Cardiac septum (tissue), 1 donor: ENCODE measurements around the gene DGCR8. TPM values are rescaled to one million over a fixed set of nuclear protein-coding genes. Genes with fewer than 3 reads are reported as not detected.

Experiments
- DNase-seq: peaks from one replicate; pipeline ENCODE4 v3.0.0-alpha.2; 2020; ENCODE audit warnings: low spot score
- intact Hi-C: fragments of 100-400 bp; cut with DNase I; formaldehyde crosslinking; loops from one replicate; pipeline ENCODE4 v1.14.0; 2022
- total RNA-seq: library from RNA; stranded (reverse); fragmentation: NEBNext Ultra II Directional; extraction: Animal tissue kit (Norgen Biotek cat#: 25700); gene quantifications from one replicate; pipeline ENCODE4 v1.2.1, GENCODE V29; 2021
- donor health status: DM: no; HTN: no; CAD: no.

DGCR8 gene
- total RNA-seq, 1 donor from 2014 or later: 19.1 TPM

GRCh38 chr22:20142711-20143621 is 62.9 kb downstream of the DGCR8 start:
- intact Hi-C loops: no loop called here
- DNase-seq: no peak

DNA sequence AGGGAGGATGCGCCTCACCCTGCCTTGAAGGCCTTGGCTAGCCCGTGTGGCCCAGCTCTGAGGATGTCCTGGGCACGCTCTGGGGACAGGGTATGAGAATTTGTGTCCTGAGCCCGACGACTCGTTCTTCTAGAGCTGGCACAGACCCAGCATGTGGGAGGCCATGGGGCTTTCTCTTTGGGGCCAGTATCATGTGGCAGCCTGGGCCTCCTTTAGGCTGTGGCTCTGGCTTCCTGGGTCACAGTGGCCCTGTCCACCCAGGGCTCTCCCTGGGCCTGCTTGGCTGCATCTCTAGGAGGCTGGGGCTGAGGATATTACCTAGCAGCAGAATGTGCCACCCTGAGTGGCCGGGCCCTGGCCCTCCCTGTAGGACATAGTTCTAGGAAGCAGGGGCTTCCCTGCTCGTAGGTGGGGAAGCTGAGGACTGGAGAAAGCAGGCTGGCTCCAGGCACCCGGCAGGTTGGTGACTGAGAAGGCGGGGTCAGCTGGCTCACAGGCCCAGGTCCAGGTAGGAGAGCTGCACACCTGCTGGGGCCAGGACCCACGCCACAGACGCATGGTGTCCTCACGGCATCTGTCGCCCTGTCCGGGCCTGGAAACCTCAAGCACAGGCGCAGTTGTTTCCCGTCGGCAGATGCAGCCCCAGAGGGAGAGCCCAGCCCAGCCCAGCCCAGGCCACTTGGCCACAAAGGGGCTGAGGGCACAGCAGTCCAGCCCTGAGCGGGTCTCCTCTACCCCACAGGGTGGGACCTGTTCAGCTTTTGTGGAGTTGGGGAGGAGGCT is 64.0 kb downstream of the DGCR8 start:
- intact Hi-C loops: no loop called here
- DNase-seq: no peak

DNA sequence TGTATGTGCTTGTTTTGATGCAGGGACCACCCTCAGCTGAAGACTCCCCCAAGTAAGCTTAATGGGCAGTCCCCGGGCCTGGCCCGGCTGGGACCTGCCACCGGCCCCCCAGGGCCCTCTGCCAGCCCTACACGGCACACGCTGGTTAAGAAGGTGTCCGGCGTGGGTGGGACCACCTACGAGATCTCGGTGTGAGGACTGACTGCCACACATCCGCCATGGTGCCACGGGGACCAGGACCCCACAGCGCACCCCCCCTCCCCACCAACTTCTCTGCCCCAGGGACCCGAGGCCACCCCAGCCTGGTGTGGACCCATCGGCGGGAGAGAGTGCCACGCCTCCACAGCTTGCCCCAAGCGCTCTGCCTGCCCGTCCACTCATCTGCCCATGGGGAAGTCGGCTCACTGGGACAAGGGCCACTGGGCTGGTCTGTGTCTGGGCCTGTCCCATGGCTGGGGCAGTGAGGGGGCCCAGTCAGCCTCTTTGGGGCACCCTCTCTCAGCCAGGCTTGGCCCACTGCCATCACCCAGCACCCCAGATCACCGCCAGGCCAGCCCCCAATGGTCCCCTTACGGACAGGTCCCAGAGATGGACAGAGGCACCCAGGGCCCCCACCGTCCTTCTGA is 65.3 kb downstream of the DGCR8 start:
- intact Hi-C loops: no loop called here
- no peak for DNase-seq

DNA sequence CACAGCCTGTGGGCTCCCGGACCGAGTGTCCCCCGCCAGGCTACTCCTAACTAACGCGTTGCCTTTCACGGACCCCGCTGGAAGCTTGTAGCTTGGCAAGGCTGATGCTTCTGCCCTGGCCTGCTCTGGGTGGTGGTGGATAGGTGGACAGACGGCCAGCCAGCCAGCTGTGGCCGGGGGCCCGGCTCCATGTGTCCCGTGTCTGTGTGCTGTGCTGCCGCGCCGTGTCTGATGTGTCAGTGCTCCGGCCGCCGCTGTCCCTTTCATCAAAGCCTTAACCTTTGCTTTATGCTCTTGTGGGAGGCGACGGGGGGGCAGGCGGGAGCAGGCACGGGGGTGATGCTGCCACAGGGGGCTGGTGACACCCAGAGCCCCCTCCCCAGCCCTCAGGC is 65.8 kb downstream of the DGCR8 start:
- no peak for DNase-seq
- intact Hi-C loops: no loop called here

GRCh38 chr22:20146777-20147176 is 66.7 kb downstream of the DGCR8 start:
- no peak for DNase-seq
- intact Hi-C loops: no loop called here

DNA sequence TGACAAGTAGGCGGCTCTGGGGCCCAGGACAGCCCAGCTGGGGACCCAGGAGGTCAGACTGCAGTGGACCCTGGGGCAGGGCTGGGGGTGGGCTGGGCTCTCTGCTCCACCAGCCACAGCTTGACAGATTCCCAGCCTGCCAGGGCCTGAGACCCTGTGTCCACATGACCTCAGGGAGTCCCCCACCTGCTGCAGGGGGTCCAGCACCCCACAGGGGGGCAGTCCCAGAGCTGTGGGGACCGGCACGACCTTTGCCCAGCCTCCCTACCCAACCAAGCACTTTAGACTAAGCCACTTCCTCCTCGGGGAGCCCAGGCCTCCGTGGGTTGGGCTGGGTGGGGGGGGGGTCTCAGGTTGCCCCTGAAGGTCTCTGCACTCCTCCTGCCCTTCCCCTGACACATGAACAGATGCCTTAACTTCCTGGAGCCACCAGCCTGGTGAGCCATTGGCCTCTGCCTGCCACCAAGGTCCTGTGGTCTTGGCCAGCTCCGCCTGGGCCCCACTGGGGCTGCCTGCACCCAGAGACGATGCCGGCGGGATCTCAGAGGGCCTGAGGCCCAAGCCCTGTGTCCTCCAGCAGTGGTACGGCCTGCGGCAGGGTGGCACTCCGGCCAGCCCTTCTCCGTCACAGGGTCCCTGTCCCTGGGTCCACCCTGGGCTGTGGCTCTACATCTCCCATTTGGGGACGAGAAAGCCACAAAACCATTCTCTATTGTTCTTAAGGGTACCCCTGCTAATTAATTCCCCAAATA is 67.4 kb downstream of the DGCR8 start:
- intact Hi-C loops: no loop called here
- no peak for DNase-seq

- no peak for DNase-seq
- intact Hi-C loops: no loop called here
Observed at GRCh38 chr22:20148414-20148813, 68.4 kb downstream of the DGCR8 start.

DNA sequence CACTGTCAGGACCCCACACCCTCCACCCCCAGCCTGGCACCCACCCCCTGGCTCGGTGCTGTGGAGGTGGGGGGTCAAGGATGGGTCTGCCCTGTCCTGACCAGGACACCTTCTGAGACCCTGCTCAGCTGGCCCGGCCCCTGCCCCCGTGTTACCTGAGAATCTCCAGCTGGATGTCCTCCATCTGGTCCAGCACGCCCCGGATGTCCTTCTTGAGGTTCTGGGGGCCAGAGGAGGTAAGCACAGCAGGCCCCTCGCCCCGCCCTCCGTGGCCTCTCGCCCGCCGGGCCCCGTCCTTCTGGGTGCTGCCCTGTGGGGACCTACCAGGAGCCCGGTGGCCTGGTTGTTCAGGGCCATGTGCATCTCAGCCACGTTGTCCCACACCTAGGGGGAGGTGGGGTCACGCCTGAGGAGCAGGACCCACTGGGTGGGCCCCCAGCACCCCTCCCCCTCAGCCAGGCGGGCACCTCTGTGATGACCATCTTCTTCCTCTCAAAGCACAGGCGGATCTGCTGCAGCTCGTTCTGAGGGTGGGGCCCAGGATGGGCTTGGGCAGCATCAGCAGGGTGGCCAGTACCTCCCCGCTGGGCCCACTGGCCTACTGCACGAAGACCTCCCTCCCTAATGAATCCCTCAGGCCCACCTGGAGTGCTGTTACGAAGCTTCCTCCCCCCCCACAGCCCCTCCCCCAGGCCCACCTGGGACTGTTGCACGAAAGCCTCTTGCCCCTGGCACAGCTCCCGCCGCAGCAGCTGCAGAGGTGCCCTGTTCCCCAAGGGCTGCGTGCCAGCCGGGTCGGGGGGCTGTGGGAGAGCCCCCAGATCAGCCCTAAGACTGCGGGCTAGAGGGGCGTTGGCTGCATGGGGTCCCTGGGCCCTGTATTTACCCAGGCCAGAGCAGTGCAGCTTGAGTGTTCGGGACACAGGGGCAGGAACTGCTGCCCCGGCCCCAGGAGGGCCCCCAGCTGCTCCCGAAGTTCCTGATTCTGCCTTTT is 69.5 kb downstream of the DGCR8 start:
- no peak for DNase-seq
- intact Hi-C loops: no loop called here

DNA sequence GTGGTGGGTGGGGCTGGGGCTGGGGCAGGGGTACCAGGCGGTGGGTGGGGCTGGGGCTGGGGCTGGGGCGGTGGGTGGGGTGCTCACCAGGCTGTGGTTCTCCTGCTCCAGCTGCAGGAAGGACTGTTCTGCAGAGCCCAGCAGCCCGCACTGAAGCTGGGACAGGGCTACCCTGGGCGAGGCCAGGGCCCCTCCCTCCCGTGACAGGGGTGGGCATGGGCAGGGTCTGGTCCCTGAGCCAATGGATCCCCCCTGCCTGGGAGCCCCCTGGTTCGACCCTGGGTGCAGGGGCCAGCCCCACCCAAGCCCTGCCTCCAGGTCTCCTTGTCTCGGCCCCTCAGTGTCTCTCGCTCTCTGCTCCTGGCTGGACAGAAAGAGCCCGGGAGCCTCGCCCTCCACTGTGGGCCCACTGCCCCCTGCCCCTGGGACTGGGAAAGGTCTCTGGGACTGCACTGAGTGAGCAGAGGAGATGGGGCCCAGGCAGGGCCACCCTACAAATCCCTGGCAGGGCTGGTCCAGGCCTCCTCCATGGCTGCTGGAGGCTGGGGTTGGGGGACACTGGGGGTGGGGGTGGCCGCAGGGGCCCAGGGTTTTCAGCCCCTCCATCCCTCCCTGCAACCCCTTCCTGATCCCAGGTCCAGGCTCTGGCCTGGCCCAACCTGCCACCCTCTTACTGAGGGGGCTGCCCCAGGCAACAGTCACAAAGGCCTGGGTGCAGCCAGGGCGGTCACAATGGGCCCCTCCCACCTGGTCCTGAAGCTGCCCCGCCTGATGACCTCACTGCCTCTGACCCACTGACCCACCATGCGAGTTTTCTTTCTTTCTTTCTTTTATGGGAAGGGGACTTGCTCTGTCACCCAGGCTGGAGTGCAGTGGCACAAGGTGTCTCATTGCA is 70.6 kb downstream of the DGCR8 start, which contains the start of gene CCDC188:
TSS of gene CCDC188 (minus strand) at position 675 of the 895 bp plus-strand sequence. CDS start at position 606, 69 bp downstream.
- intact Hi-C loops: no loop called here
- no peak for DNase-seq

DNA sequence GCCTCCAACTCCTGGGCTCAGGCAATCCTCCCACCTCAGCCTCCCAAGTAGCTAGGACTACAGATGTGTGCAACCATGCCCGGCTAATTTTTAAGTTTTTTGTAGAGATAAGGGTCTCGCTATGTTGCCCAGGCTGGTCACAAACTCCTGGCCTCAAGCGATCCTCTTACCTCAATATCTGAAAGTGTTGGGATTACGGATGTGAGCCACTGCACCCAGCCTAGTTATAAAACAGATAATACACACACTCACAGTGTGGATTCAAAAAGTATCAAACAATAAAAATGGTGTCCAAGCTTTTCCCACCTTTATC is 71.2 kb downstream of the DGCR8 start:
- no peak for DNase-seq
- intact Hi-C loops: no loop called here

GRCh38 chr22:20152464-20152890 is 72.4 kb downstream of the DGCR8 start:
- intact Hi-C loops: no loop called here
- no peak for DNase-seq

DNA sequence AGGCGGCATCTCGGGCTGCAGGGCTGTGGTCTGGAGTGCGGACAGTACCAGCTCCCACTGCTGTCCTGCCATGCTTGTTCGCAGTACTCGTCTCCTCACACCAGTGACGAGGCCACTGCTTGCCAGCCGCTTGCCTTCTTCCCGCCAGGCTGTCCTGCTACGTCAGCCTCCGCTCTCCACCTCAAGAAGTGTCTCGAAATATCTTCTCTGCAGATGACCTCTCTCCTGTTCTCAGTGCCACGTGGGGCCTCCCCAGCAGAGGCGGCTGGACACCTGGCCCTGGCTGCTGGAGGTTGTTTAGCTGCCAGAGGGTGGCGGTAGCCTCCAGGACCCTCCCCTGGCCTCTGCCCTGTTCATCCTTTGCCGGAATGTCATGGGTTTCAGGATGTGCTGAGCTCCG is 73.9 kb downstream of the DGCR8 start:
- no peak for DNase-seq
- intact Hi-C loops: no loop called here

GRCh38 chr22:20154602-20155187 is 74.7 kb downstream of the DGCR8 start:
- intact Hi-C loops: no loop called here

GRCh38 chr22:20155330-20156041 is 75.4 kb downstream of the DGCR8 start:
- DNase-seq: no peak
- intact Hi-C loops: no loop called here

More at GRCh38 chr22:20154602-20155187, 74.7 kb downstream of the DGCR8 start:
- DNase-seq: no peak

GRCh38 chr22:20156042-20156389 is 76.0 kb downstream of the DGCR8 start:
- no peak for DNase-seq
- intact Hi-C loops: no loop called here

DNA sequence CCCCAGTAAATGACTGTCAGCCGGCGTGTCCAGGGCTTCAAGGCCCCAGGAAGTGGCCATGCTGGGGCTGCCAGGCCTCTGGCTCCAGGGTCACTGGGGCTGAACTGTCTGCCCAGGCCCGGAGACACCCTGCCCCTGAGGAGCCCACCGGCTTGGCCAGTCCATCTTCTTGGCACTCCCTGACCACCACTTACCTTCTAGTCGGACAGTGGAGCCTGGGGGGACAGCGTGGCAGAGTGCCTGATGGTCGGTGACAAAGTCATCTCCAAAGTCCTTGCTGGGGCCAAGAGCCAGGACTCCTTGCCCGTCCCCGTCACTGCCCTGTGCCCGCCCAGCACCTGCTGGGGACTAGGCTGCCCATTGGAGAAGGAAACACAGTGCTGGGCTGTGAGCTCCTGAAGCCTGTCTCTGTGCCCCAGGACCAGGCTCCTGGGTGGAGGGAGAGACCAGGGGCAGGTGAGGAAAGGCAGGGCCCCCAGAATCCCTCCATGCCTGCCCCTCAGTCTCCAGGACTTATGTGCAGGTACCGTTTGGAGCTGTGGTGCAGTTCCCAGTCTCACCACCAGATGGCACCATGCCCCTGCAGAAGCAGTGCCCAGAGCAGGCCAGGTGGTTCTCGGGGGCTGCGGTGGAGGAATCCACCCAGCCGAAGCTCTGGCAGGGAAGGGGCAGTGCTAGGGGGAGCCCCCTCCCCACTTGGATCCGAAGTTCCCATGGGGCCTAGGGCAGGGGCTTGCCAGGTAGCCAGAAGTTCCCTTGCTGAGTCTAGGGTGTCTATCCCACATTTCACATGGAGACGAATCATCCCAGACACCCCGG is 76.8 kb downstream of the DGCR8 start:
- peak; percentile 87 for DNase-seq
- intact Hi-C loops: loop anchor here (1.0 kb wide), 2 partner anchors 110 to 128 kb away; no protein-coding TSS in a partner anchor
